ENCODE results near the gene KIF1A.
"Not testable (repeated sequence)": the region's sequence is repeated elsewhere in the genome, so short reads cannot be mapped to it uniquely, and the experiment has no call there.

GRCh38 chr2:240674461-240675184 is 145.4 kb downstream of the KIF1A start:
- TF ChIP-seq, protein P1, sequence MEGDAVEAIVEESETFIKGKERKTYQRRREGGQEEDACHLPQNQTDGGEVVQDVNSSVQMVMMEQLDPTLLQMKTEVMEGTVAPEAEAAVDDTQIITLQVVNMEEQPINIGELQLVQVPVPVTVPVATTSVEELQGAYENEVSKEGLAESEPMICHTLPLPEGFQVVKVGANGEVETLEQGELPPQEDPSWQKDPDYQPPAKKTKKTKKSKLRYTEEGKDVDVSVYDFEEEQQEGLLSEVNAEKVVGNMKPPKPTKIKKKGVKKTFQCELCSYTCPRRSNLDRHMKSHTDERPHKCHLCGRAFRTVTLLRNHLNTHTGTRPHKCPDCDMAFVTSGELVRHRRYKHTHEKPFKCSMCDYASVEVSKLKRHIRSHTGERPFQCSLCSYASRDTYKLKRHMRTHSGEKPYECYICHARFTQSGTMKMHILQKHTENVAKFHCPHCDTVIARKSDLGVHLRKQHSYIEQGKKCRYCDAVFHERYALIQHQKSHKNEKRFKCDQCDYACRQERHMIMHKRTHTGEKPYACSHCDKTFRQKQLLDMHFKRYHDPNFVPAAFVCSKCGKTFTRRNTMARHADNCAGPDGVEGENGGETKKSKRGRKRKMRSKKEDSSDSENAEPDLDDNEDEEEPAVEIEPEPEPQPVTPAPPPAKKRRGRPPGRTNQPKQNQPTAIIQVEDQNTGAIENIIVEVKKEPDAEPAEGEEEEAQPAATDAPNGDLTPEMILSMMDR (IDR thresholded peaks at IDR 0.05; ENCODE audit: extremely low read depth in 1 of 2, insufficient read depth in 1 of 2, low read depth in 1 of 2, low read length in 2 of 2): not testable (repeated sequence)
- not testable (repeated sequence) for TF ChIP-seq POLR2A (IDR thresholded peaks at IDR 0.05; ENCODE audit: low read depth, low read length); POLR2AphosphoS5 (IDR thresholded peaks at IDR 0.05; ENCODE audit: insufficient read depth, low read depth, low read length); EZH2 (IDR thresholded peaks at IDR 0.05; ENCODE audit: borderline replicate concordance, low read depth, low read length, severe bottlenecking)

All from endothelial cell of umbilical vein (primary cell).